Measurements from ENCODE around the gene PTPRT.
"Not testable (repeated sequence)": the region's sequence is repeated elsewhere in the genome, so short reads cannot be mapped to it uniquely, and the experiment has no call there.

Gene PTPRT

DNA sequence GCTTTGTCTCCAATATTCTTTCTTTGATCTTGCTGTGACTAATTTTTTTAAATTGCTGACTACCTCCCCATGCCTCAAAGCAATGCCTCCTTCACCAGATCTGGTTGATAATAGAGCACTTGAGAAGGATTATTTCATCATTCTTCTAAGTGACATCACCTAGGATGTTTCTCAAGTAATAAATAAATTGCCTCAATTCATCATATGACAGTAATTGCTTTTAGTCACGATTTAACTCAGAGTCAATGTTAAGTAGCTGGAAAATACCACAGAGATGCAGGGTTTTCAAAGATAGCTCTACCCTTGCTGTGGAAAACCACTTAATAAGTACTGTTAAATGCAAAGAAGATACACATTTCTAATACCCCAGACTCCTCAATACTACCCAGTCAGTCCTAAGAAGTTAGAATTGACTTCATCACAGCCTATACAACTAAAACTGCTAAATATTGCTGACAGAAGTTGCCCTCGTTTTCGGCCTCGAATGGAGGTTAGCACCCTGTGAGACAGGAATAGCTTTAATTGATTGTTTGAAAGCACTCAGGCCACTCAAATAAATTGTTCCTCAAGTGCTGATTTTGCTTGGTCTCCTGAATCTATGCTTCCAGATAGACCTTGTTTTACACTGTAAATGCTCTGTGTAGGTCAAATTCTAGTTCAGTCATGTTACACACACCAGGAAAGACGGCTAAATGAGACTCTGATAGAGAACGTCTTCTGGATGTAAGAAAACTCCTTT lies 931.0 kb downstream of the PTPRT start:
- no peak overlapping the region for H3K4me3 ChIP-seq (ENCODE audit: low read depth, low read length)

DNA sequence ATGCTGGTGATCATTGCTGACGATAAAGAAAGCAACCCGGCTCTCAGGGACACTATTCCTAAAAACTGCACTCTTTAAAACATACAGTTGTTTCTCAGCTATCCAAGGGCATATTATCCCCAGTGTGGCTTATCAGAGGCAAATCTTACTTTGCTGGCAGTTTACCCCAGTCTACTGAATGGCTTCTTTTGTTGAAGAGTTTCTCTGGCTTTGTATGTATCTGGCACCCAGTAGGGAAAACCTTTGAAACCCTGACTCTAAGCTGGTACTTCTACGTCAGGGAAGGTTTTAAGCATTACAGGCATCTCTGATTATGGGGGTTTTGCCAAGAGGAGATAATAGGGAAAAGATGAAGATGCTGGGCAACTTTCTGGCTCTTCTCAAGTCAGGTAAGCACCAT lies 933.9 kb downstream of the PTPRT start:
- H3K4me3 ChIP-seq (ENCODE audit: low read depth, low read length), result no peak overlapping the region
- TF ChIP-seq, protein P1, sequence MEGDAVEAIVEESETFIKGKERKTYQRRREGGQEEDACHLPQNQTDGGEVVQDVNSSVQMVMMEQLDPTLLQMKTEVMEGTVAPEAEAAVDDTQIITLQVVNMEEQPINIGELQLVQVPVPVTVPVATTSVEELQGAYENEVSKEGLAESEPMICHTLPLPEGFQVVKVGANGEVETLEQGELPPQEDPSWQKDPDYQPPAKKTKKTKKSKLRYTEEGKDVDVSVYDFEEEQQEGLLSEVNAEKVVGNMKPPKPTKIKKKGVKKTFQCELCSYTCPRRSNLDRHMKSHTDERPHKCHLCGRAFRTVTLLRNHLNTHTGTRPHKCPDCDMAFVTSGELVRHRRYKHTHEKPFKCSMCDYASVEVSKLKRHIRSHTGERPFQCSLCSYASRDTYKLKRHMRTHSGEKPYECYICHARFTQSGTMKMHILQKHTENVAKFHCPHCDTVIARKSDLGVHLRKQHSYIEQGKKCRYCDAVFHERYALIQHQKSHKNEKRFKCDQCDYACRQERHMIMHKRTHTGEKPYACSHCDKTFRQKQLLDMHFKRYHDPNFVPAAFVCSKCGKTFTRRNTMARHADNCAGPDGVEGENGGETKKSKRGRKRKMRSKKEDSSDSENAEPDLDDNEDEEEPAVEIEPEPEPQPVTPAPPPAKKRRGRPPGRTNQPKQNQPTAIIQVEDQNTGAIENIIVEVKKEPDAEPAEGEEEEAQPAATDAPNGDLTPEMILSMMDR (IDR thresholded peaks at IDR 0.05; ENCODE audit: borderline replicate concordance, insufficient read depth, low read depth, low read length), result no peak

More for the DNA sequence above, 931.0 kb downstream of the PTPRT start:
- TF ChIP-seq, protein P1 (IDR thresholded peaks at IDR 0.05; ENCODE audit: borderline replicate concordance, insufficient read depth, low read depth, low read length), result no peak

DNA sequence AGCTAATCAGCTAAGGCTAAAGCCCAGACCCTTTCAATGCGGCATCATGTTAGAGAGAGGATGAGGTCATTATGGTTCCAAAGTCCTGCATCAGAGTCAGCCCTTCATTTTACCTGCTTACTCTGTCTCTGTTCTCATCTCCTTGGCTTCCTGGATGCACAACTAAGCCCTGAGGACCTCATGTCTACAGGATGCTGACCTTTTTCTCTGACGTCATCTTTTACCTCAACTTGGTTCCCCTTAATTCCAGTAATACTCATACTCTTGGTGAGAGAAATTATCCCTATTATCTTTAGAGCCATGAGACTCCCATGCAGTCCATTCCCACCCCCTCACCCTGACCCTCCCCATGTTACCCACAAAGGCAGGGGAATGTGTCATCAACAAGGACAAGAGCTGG lies 935.0 kb downstream of the PTPRT start:
- TF ChIP-seq, protein P1 (IDR thresholded peaks at IDR 0.05; ENCODE audit: borderline replicate concordance, insufficient read depth, low read depth, low read length), result no peak
- no peak overlapping the region for H3K4me3 ChIP-seq (ENCODE audit: low read depth, low read length)

DNA sequence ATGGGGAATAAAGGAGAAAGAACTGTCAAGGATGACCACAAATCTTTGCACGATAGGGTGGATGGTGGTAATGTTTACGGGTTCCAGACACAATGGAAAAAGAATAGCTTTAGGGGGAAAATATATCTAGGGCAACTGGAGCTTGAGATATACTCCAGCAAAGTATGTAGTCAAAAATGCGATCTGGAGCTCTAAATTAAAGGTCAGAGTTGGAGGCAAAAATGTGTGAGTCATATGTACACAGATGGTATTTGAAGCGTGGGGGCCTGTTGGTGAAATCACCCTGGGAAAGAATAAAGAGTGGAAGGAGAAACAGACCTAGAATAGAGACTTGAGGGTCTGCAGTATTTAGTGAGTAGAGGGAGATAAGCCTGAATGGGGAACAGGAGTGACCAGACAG lies 937.6 kb downstream of the PTPRT start:
- TF ChIP-seq, protein P1 (IDR thresholded peaks at IDR 0.05; ENCODE audit: borderline replicate concordance, insufficient read depth, low read depth, low read length), result no peak
- no peak overlapping the region for H3K4me3 ChIP-seq (ENCODE audit: low read depth, low read length)

DNA sequence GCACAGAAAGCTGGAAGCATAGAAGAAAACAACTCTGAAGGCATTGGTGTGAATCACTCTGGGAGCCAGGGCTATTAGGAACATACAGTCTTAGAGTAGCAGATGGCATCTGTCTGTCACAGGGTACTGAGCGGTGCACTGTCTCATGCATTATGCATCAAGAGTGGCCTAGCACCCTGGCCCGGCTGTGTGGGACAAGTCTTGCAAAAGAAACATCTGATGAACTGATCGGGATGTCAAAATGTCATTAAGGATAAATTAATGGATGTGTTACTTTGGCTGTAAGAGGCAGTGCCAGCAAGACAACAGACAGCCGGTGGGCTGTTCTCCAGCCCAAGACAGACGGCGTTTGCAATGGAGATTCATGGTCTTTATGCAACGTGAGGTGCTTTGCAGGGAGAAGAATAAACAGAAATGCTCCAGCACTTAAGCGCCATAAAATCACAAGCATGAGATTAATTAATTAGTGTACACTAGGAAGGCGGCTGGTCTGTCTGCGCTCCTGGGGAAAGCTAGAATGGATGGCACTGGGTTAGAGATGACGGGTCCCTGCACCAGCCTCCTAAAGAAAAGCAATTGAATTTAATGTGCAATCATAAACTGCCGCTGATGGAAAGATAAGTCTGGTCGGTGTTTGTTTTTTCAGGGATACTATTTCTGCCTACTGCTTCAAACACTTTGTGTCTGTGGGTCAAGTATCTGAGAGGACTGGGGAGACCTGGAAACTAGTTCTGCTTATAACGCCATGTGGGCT lies 970.9 kb downstream of the PTPRT start:
- H3K4me3 ChIP-seq (ENCODE audit: low read depth, low read length), result no peak overlapping the region
- TF ChIP-seq, protein P1 (IDR thresholded peaks at IDR 0.05; ENCODE audit: borderline replicate concordance, insufficient read depth, low read depth, low read length), result no peak

DNA sequence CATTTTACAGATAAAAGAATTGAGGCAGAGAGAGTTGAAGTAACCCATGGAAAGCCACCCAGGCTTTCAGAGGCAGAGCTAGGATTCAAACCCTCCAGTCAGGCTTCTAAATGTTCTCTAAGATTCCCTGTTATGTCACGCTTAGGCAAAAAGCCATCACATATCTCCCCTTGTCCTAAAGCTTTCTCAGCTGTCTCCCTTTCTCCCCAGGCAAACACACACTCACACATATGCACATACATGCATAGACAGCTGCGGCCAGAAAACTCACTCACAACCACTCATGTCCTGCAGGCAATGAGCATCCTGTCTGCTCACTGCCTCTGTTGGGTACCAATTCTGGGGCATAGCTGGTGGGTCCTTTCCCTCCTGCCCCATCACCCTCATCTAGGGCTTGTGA lies 975.6 kb downstream of the PTPRT start:
- H3K4me3 ChIP-seq (ENCODE audit: low read depth, low read length), result no peak overlapping the region
- TF ChIP-seq, protein P1 (IDR thresholded peaks at IDR 0.05; ENCODE audit: borderline replicate concordance, insufficient read depth, low read depth, low read length), result no peak

DNA sequence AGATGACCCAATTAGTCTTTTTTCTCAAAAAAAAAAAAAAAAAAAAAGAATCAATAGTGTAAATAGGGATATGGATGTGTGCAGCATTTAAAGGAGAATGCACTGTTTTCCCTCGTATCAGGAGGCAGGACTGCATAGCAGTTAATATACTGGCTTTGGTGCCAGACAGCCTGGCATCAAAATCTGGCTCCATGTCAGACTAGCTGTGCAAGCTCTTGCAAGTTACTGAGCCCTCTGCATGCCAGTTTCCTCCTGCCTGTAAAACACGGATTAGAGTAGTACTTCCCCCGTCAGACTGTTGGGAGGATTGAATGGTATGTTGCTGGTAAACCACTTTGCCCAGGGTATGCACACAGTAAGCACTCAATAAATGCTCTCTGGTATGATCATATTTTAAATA lies 977.3 kb downstream of the PTPRT start:
- H3K4me3 ChIP-seq (ENCODE audit: low read depth, low read length), result no peak overlapping the region
- TF ChIP-seq, protein P1 (IDR thresholded peaks at IDR 0.05; ENCODE audit: borderline replicate concordance, insufficient read depth, low read depth, low read length), result no peak

DNA sequence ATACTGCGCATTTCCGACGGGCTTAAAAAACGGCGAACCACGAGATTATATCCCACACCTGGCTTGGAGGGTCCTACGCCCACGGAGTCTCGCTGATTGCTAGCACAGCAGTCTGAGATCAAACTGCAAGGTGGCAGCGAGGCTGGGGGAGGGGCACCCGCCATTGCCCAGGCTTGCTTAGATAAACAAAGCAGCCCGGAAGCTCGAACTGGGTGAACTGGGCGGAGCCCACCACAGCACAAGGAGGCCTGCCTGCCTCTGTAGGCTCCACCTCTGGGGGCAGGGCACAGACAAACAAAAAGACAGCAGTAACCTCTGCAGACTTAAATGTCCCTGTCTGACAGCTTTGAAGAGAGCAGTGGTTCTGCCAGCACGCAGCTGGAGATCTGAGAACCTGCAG lies 983.1 kb downstream of the PTPRT start:
- H3K4me3 ChIP-seq (ENCODE audit: low read depth, low read length), result not testable (repeated sequence)

Data from GM12875 (cell line).